ES-I3 (cell line): ENCODE measurements around the gene SPTLC1.

ENCODE experiments used
- H3K36me3 ChIP-seq: 2 replicates; pipeline ENCODE4 v1.6.1; 2013; ENCODE audit warnings: mild to moderate bottlenecking, low read length, control low read depth, moderate library complexity; ENCODE audit not compliant: insufficient read depth
- H3K4me1 ChIP-seq: 2 replicates; pipeline ENCODE4 v1.6.1; 2013; ENCODE audit warnings: mild to moderate bottlenecking, control low read depth, low read length; ENCODE audit not compliant: insufficient read depth
- H3K9ac ChIP-seq: 2 replicates; pipeline ENCODE4 v1.6.1; 2013; ENCODE audit warnings: low read depth, mild to moderate bottlenecking, low read length, moderate library complexity
- H3K9me3 ChIP-seq: 2 replicates; pipeline ENCODE4 v1.6.1; 2013; ENCODE audit warnings: mild to moderate bottlenecking, low read length, moderate library complexity; ENCODE audit not compliant: control insufficient read depth, insufficient read depth

Gene SPTLC1

GRCh38 chr9:92077888-92078287, 37.3 kb downstream of the SPTLC1 start:
- Histone ChIP-seq H3K9me3 (no peaks in the 10 kb centered on the region), H3K9ac (no peak overlapping the region), H3K4me1 (no peaks in the 10 kb centered on the region), H3K36me3 (peaks cover 30% of the 10 kb centered on the region)

- Histone ChIP-seq H3K9me3 (no peaks in the 10 kb centered on the region; the same call in 1 of the 2 replicates), H3K36me3 (peaks cover 34% of the 10 kb centered on the region), H3K9ac (no peak overlapping the region), H3K4me1 (no peaks in the 10 kb centered on the region)
These were observed 43.6 kb downstream of the SPTLC1 start for GRCh38 chr9:92071634-92072033.

GRCh38 chr9:92066168-92066567, 49.0 kb downstream of the SPTLC1 start:
- H3K36me3 ChIP-seq = peaks cover 25% of the 10 kb centered on the region
- peaks cover 17% of the 10 kb centered on the region; the same call in 1 of the 2 replicates for H3K9me3 ChIP-seq
- no peaks in the 10 kb centered on the region for H3K4me1 ChIP-seq
- H3K9ac ChIP-seq = no peak overlapping the region

- no peaks in the 10 kb centered on the region for H3K4me1 ChIP-seq
- H3K9me3 ChIP-seq = peaks cover 17% of the 10 kb centered on the region; the same call in 1 of the 2 replicates
- peaks cover 20% of the 10 kb centered on the region for H3K36me3 ChIP-seq
- H3K9ac ChIP-seq = no peak overlapping the region
These were observed 50.5 kb downstream of the SPTLC1 start for GRCh38 chr9:92064711-92065110.

GRCh38 chr9:92061184-92061583, 54.0 kb downstream of the SPTLC1 start:
- H3K9me3 ChIP-seq = peaks cover 16% of the 10 kb centered on the region; the same call in 1 of the 2 replicates
- H3K4me1 ChIP-seq = peaks cover 9% of the 10 kb centered on the region; the same call in 1 of the 2 replicates
- H3K9ac ChIP-seq = no peak overlapping the region
- H3K36me3 ChIP-seq = peaks cover 6% of the 10 kb centered on the region

- Histone ChIP-seq H3K36me3 (no peaks in the 10 kb centered on the region; the same call in 1 of the 2 replicates), H3K9me3 (peaks cover 11% of the 10 kb centered on the region; the same call in 1 of the 2 replicates), H3K9ac (no peak overlapping the region), H3K4me1 (peaks cover 15% of the 10 kb centered on the region)
These were observed 55.6 kb downstream of the SPTLC1 start for GRCh38 chr9:92059661-92060060.

GRCh38 chr9:92058723-92059444, 56.3 kb downstream of the SPTLC1 start:
- Histone ChIP-seq H3K4me1 (peaks cover 15% of the 10 kb centered on the region), H3K36me3 (no peaks in the 10 kb centered on the region; the same call in 1 of the 2 replicates), H3K9ac (no peak overlapping the region), H3K9me3 (peaks cover 9% of the 10 kb centered on the region; the same call in 1 of the 2 replicates)

GRCh38 chr9:92058026-92058425, 57.2 kb downstream of the SPTLC1 start:
- Histone ChIP-seq H3K4me1 (peaks cover 15% of the 10 kb centered on the region), H3K36me3 (no peaks in the 10 kb centered on the region; the same call in 1 of the 2 replicates), H3K9ac (no peak overlapping the region), H3K9me3 (peaks cover 7% of the 10 kb centered on the region; the same call in 1 of the 2 replicates)

GRCh38 chr9:92057226-92057625, 58.0 kb downstream of the SPTLC1 start:
- H3K9ac ChIP-seq = no peak overlapping the region
- peaks cover 15% of the 10 kb centered on the region for H3K4me1 ChIP-seq
- no peaks in the 10 kb centered on the region for H3K36me3 ChIP-seq

GRCh38 chr9:92055624-92056023, 59.6 kb downstream of the SPTLC1 start:
- Histone ChIP-seq H3K4me1 (peaks cover 15% of the 10 kb centered on the region), H3K9me3 (no peaks in the 10 kb centered on the region), H3K36me3 (no peaks in the 10 kb centered on the region), H3K9ac (no peak overlapping the region; the same call in 1 of the 2 replicates)

More at GRCh38 chr9:92057226-92057625, 58.0 kb downstream of the SPTLC1 start:
- no peaks in the 10 kb centered on the region for H3K9me3 ChIP-seq

GRCh38 chr9:92048924-92049625, 66.1 kb downstream of the SPTLC1 start:
- Histone ChIP-seq H3K9ac (no peak overlapping the region), H3K36me3 (peaks cover 28% of the 10 kb centered on the region; the same call in 1 of the 2 replicates), H3K4me1 (peaks cover 23% of the 10 kb centered on the region), H3K9me3 (0 out of 2 replicates have a peak, but pooled peaks cover 2% of the 10 kb centered on the region)

GRCh38 chr9:92047500-92047899, 67.7 kb downstream of the SPTLC1 start:
- H3K9me3 ChIP-seq = peaks cover 9% of the 10 kb centered on the region; the same call in 1 of the 2 replicates
- peaks cover 42% of the 10 kb centered on the region for H3K36me3 ChIP-seq
- no peak overlapping the region for H3K9ac ChIP-seq
- peaks cover 23% of the 10 kb centered on the region for H3K4me1 ChIP-seq

GRCh38 chr9:92046676-92047075, 68.5 kb downstream of the SPTLC1 start:
- Histone ChIP-seq H3K9me3 (peaks cover 17% of the 10 kb centered on the region), H3K9ac (no peak overlapping the region), H3K36me3 (peaks cover 42% of the 10 kb centered on the region), H3K4me1 (peaks cover 23% of the 10 kb centered on the region)

GRCh38 chr9:92044936-92045335, 70.3 kb downstream of the SPTLC1 start:
- Histone ChIP-seq H3K4me1 (peaks cover 16% of the 10 kb centered on the region), H3K36me3 (peaks cover 48% of the 10 kb centered on the region), H3K9me3 (peaks cover 17% of the 10 kb centered on the region), H3K9ac (no peak overlapping the region)
